Left forelimb (tissue), 1 donor: Measurements from ENCODE around the gene TNFAIP8L1.
A peak's percentile ranks its signal among the peaks of the same experiment; 100 is the strongest.

Source experiments
- DNase-seq: peaks from one replicate; pipeline ENCODE4 v3.0.0-alpha.2; 2018; ENCODE audit warnings: low spot score

Gene TNFAIP8L1

GRCh38 chr19:4609878-4610511 is 29.3 kb upstream of the TNFAIP8L1 start:
- no peak for DNase-seq

DNA sequence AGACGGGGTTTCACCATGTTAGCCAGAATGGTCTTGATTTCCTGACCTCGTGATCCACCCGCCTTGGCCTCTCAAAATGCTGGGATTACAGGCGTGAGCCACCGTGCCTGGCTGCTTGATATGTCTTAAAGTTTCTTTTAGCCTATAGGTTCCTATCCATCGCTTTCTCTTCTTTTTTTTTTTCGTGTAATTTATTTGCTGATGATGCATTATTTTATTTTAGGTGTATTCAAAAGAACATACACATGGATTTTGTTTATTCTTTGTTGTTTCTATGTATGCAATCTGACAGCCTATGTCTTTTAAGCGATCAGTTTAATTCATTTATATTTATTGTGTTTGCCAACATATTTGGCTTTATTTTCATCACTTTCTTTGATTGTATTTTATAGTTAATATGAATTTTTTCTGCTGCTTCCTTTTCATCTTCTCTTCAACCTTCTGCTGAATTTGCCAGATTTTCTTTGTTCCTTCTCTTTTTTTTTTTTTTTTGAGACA is 26.0 kb upstream of the TNFAIP8L1 start:
- DNase-seq = no peak

- DNase-seq = no peak
Measured at GRCh38 chr19:4618019-4618418, 21.3 kb upstream of the TNFAIP8L1 start.

DNA sequence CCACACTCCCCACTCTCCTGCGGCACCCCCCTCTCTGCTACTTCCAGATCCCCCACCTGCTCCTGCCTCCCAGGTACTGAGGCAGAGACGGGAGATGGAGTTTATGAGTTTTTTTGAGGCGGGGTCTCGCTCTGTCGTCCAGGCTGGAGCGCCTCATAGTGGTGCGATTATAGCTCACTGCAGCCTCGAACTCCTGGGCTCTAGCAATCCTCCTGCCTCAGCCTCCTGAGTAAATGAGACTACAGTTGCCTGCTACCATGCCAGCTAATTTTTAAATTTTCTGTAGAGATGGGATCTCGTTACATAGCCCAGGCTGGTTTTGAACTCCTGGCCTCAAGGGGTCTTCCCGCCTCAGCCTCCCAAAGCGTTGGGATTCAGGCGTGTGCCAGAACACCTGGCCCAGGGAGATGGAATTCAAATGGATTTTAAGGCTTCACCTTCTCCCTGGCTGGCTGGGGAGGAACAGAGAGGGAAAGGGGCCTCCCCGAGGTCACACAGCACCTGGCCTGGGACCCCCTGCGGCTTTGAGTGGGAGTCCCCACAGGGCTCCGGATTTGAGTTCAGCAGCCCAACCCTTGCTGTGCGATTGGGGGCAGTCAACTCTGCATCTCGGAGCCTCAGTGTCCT is 19.5 kb upstream of the TNFAIP8L1 start:
- DNase-seq = no peak

- no peak for DNase-seq
Measured at GRCh38 chr19:4620675-4621074, 18.6 kb upstream of the TNFAIP8L1 start.

GRCh38 chr19:4622695-4623421 is 16.5 kb upstream of the TNFAIP8L1 start:
- no peak for DNase-seq

- no peak for DNase-seq
Measured at GRCh38 chr19:4624301-4624700, 15.0 kb upstream of the TNFAIP8L1 start.

- no peak for DNase-seq
Measured at GRCh38 chr19:4624733-4625362, 14.5 kb upstream of the TNFAIP8L1 start.

- no peak for DNase-seq
Measured at GRCh38 chr19:4633140-4633967, 6.0 kb upstream of the TNFAIP8L1 start.

DNA sequence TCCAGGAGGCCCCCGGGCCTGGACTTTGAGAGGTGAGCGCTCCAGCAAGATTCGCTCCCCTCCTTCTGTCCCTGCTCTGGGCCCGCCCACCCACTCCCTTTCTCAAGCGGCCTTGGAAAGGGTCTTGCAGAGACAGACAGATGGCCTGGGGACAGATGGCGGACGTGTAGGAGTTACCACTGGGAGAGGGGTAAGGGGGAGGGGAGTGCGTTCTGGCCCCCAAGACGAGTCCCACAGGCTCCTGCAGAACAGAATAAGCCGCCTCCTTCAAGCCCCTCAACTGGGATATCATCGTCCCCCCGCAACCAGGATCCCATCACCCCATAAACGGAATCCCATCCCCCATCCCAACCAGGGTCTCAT is 3.6 kb upstream of the TNFAIP8L1 start:
- DNase-seq = no peak

DNA sequence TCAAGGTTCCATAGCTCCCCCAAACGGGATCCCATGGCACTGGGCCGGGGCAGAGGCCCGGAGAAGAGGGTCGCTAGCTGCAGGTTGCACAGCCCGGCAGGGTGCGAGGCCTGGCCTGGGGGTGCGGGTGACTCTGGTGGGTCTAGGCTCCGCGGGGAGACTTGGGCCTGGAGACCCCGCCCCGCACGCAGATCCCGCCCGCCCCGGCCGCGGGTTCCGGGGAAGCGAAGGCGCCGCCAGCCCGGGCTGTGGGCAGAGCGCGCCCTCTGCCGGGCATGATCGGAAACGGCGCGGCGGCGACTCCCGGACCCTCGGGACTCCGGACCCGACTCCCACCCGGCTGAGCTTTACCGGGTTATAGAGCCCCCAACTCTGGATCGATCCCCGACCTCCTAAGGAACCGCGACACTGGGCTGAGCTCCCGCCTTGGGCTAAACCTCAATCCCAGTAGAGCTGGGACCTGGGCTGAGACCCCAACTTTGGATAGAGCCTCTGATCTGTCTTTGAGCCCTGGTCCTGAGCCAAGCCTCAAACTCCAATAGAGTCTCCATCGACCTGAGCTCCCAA is 3.1 kb upstream of the TNFAIP8L1 start:
- DNase-seq = peak; percentile 88

DNA sequence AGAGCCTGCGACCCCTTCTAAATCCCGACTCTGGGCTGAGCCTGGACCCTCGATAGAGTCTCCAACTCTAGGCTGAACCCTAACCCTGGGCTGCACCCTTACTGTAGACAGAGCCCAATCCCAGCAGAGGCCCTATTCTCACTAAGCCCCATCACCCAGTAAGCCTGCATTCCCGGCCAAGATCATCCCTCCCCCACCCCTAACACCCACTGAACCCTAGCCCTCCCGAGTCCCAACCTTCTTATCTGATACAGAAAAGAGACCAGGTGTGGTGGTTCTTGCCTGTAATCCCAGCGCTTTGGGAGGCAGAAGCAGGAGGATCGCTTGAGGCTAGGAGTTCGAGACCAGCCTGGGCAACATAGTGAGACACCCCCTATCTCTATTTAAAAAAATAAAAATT is 2.6 kb upstream of the TNFAIP8L1 start:
- DNase-seq = no peak

DNA sequence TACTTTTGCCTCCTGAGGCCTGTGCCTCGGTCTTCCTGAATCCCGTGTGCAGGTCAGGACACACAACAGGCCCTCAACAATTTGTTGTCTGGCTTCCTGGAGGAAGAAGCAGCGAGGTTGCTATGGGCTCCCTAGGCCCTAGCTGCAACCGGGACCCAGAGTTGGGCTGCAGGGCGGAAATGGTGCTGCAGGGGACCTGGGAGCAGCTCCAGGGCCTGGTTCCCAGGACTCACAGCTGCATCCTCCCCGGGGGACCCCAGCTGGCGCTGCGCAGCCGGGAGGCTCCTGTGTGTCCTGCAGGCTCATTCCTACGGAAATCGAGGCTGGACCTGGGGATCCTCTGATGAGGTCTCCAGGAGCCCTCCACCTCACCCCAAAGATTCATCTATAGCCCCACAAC is 999 bp upstream of the TNFAIP8L1 start:
- no peak for DNase-seq

GRCh38 chr19:4639531-4640246 is 373 bp downstream of the TNFAIP8L1 start:
- no peak for DNase-seq

- no peak for DNase-seq
Measured at GRCh38 chr19:4640247-4641000, 1.1 kb downstream of the TNFAIP8L1 start.

GRCh38 chr19:4641132-4641531 is 1.8 kb downstream of the TNFAIP8L1 start:
- no peak for DNase-seq

GRCh38 chr19:4642625-4643024 is 3.3 kb downstream of the TNFAIP8L1 start:
- no peak for DNase-seq

DNA sequence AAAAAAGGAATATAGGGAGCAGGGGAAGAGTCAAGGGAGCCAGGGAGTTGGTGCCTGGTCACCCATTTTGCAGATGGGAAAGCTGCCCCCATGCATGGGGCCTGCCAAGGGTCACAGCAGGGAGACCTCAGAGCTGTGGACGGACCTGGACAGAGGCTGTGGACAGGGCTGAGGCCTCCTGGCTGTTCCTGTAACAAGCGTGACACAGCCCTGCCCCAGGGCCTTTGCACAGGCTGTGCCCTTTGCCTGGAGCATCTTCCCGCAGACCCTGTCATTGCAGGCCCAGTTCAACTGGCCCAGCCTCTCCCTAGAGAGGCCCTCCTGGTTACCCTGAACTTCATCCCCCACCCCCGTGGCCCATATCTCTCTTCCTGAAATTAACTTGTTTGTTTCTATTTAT is 6.4 kb downstream of the TNFAIP8L1 start:
- DNase-seq = no peak

- no peak for DNase-seq
Measured at GRCh38 chr19:4647676-4648644, 8.6 kb downstream of the TNFAIP8L1 start.
